ENCODE results near the gene SPECC1.

Gene SPECC1

GRCh38 chr17:20289984-20290383, 280.8 kb downstream of the SPECC1 start:
- Histone ChIP-seq H3K36me3 (ENCODE audit: control insufficient read depth in 2 of 2, insufficient read depth in 2 of 2, low read length in 2 of 2) (peaks cover 4 to 7% of the 10 kb centered on the region in 2 donors), H3K9ac (ENCODE audit: low read depth in 1 of 2, low read length in 2 of 2) (no peak overlapping the region), H3K4me3 (ENCODE audit: low read length in 2 of 2) (no peak overlapping the region), H3K4me1 (ENCODE audit: control insufficient read depth in 2 of 2, insufficient read depth in 2 of 2, low read length in 2 of 2) (no peaks in the 10 kb centered on the region), H3K27me3 (ENCODE audit: control insufficient read depth in 2 of 2, insufficient read depth in 2 of 2, low read length in 2 of 2) (no peaks in the 10 kb centered on the region), H3K9me3 (ENCODE audit: control insufficient read depth in 2 of 2, low read length in 2 of 2) (no peaks in the 10 kb centered on the region), H3K27ac (ENCODE audit: low read depth in 2 of 2, low read length in 2 of 2) (no peak overlapping the region)

DNA sequence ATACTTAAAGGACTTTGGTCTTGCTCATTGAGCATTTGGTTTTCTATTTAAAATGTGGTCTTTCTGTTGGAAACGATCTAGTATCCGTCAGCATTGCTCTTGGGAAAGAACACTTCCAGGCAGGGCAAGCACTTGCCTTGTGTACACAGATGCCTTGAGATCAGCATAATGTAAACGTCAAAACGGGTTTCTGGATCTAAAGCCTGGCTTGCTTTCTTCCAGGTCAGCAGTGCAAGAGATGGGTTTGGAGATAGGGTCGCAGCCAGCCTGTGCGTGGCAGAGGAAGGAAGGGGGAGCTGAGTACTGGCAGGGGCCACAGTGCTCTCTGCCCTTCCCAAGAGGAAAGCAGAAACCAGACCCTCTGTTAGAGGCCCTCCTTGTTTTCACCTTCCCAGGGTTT, 282.7 kb downstream of the SPECC1 start:
- H3K9ac ChIP-seq (ENCODE audit: low read depth in 1 of 2, low read length in 2 of 2) = no peak overlapping the region
- H3K27me3 ChIP-seq (ENCODE audit: control insufficient read depth in 2 of 2, insufficient read depth in 2 of 2, low read length in 2 of 2) = no peaks in the 10 kb centered on the region
- no peak overlapping the region for H3K27ac ChIP-seq (ENCODE audit: low read depth in 2 of 2, low read length in 2 of 2)
- H3K36me3 ChIP-seq (ENCODE audit: control insufficient read depth in 2 of 2, insufficient read depth in 2 of 2, low read length in 2 of 2) = peaks cover 0 to 6% of the 10 kb centered on the region in 2 donors
- no peaks in the 10 kb centered on the region for H3K9me3 ChIP-seq (ENCODE audit: control insufficient read depth in 2 of 2, low read length in 2 of 2)
- no peak overlapping the region for H3K4me3 ChIP-seq (ENCODE audit: low read length in 2 of 2)
- no peaks in the 10 kb centered on the region for H3K4me1 ChIP-seq (ENCODE audit: control insufficient read depth in 2 of 2, insufficient read depth in 2 of 2, low read length in 2 of 2)

GRCh38 chr17:20293501-20293900, 284.3 kb downstream of the SPECC1 start:
- no peak overlapping the region for H3K27ac ChIP-seq (ENCODE audit: low read depth in 2 of 2, low read length in 2 of 2)
- no peaks in the 10 kb centered on the region for H3K27me3 ChIP-seq (ENCODE audit: control insufficient read depth in 2 of 2, insufficient read depth in 2 of 2, low read length in 2 of 2)
- H3K9ac ChIP-seq (ENCODE audit: low read depth in 1 of 2, low read length in 2 of 2) = no peak overlapping the region
- peaks cover 2 to 3% of the 10 kb centered on the region in 2 donors for H3K36me3 ChIP-seq (ENCODE audit: control insufficient read depth in 2 of 2, insufficient read depth in 2 of 2, low read length in 2 of 2)
- H3K4me3 ChIP-seq (ENCODE audit: low read length in 2 of 2) = no peak overlapping the region
- no peaks in the 10 kb centered on the region for H3K4me1 ChIP-seq (ENCODE audit: control insufficient read depth in 2 of 2, insufficient read depth in 2 of 2, low read length in 2 of 2)
- H3K9me3 ChIP-seq (ENCODE audit: control insufficient read depth in 2 of 2, low read length in 2 of 2) = no peaks in the 10 kb centered on the region

DNA sequence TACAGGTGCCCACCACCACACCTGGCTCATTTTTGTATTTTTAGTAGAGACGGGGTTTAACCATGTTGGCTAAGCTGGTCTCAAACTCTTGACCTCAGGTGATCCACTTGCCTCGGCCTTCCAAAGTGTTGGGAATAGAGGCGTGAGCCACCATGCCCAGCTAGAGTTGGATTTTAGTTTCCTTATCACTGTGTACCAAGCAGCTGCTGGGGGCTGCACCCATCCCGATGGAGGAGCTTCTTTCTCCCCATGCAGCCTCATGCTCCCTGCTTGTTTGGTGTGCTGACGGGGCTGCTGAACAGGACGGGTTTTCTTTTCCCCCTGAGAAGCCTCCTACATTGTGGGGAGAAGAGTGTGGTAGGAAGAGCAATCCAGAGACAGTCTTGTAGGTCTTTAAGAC, 285.0 kb downstream of the SPECC1 start:
- Histone ChIP-seq H3K27me3 (ENCODE audit: control insufficient read depth in 2 of 2, insufficient read depth in 2 of 2, low read length in 2 of 2) (no peaks in the 10 kb centered on the region), H3K36me3 (ENCODE audit: control insufficient read depth in 2 of 2, insufficient read depth in 2 of 2, low read length in 2 of 2) (peaks cover 2 to 3% of the 10 kb centered on the region in 2 donors), H3K4me1 (ENCODE audit: control insufficient read depth in 2 of 2, insufficient read depth in 2 of 2, low read length in 2 of 2) (no peaks in the 10 kb centered on the region), H3K9ac (ENCODE audit: low read depth in 1 of 2, low read length in 2 of 2) (no peak overlapping the region), H3K4me3 (ENCODE audit: low read length in 2 of 2) (no peak overlapping the region), H3K27ac (ENCODE audit: low read depth in 2 of 2, low read length in 2 of 2) (no peak overlapping the region), H3K9me3 (ENCODE audit: control insufficient read depth in 2 of 2, low read length in 2 of 2) (no peaks in the 10 kb centered on the region)

- H3K27ac ChIP-seq (ENCODE audit: low read depth in 2 of 2, low read length in 2 of 2) = no peak overlapping the region
- H3K36me3 ChIP-seq (ENCODE audit: control insufficient read depth in 2 of 2, insufficient read depth in 2 of 2, low read length in 2 of 2) = peaks cover 0 to 8% of the 10 kb centered on the region in 2 donors
- H3K4me3 ChIP-seq (ENCODE audit: low read length in 2 of 2) = no peak overlapping the region
- no peaks in the 10 kb centered on the region for H3K9me3 ChIP-seq (ENCODE audit: control insufficient read depth in 2 of 2, low read length in 2 of 2)
- H3K4me1 ChIP-seq (ENCODE audit: control insufficient read depth in 2 of 2, insufficient read depth in 2 of 2, low read length in 2 of 2) = no peaks in the 10 kb centered on the region
- no peaks in the 10 kb centered on the region for H3K27me3 ChIP-seq (ENCODE audit: control insufficient read depth in 2 of 2, insufficient read depth in 2 of 2, low read length in 2 of 2)
- H3K9ac ChIP-seq (ENCODE audit: low read depth in 1 of 2, low read length in 2 of 2) = no peak overlapping the region
These were observed 289.9 kb downstream of the SPECC1 start for GRCh38 chr17:20299013-20299412.

DNA sequence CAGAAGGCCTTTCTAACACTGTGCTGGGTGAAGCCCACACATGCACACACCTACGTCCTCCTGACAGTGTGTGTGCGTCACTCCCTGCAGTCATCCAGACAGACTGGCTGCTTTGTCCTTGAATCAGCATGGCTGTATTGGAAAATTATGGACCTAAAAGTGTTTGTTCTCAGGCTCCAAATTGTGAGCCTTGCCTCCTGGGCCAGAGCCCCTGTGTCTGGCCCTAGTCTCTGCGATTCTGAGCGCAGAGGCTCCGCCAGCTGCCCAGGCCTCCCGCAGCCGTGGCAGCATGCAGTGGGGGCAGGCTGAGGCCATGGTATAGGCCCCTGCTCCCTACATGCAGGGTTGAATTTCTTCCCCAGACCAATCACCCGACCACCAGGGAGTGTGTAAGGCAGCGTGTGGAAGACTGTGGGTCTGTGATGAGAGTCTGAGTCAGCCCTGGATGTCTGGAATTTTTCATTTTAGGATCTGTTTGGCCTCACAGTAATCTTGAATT, 291.3 kb downstream of the SPECC1 start:
- no peak overlapping the region for H3K27ac ChIP-seq (ENCODE audit: low read depth in 2 of 2, low read length in 2 of 2)
- peaks cover 0 to 8% of the 10 kb centered on the region in 2 donors for H3K36me3 ChIP-seq (ENCODE audit: control insufficient read depth in 2 of 2, insufficient read depth in 2 of 2, low read length in 2 of 2)
- H3K4me1 ChIP-seq (ENCODE audit: control insufficient read depth in 2 of 2, insufficient read depth in 2 of 2, low read length in 2 of 2) = no peaks in the 10 kb centered on the region
- no peaks in the 10 kb centered on the region for H3K9me3 ChIP-seq (ENCODE audit: control insufficient read depth in 2 of 2, low read length in 2 of 2)
- H3K27me3 ChIP-seq (ENCODE audit: control insufficient read depth in 2 of 2, insufficient read depth in 2 of 2, low read length in 2 of 2) = no peaks in the 10 kb centered on the region
- H3K9ac ChIP-seq (ENCODE audit: low read depth in 1 of 2, low read length in 2 of 2) = no peak overlapping the region
- no peak overlapping the region for H3K4me3 ChIP-seq (ENCODE audit: low read length in 2 of 2)

DNA sequence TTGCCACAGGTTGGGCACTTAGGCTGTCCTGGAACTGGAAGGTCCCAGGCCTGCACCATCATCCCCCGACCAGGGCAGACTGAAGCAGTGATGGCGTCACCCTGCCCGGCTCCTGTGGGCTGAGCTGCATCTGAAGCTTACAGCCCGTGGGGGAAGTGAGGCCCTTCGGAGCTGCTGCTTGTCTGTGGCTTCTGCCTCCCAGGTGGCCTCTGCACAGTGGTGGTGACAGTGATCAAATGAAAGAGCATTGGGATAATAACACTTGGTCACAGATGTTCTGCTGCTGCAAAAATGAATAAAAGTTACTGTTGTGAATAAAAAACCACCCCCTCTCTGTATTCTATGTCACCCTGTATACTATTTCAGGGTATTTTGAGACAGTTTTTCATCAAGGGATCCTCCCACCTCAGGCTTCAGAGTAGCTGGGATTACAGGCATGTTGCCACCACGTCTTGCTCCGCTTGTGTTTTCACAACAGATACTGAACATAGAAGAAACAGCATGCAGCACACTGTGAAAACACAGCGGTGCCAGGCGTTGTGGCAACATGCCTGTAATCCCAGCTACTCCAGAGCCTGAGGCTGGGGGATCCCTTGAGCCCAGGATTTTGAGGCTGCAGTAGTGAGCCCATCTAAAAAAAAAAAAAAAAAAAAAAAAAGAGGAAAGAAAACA, 293.2 kb downstream of the SPECC1 start:
- Histone ChIP-seq H3K9me3 (ENCODE audit: control insufficient read depth in 2 of 2, low read length in 2 of 2) (peaks cover 0 to 4% of the 10 kb centered on the region in 2 donors), H3K4me1 (ENCODE audit: control insufficient read depth in 2 of 2, insufficient read depth in 2 of 2, low read length in 2 of 2) (no peaks in the 10 kb centered on the region), H3K4me3 (ENCODE audit: low read length in 2 of 2) (no peak overlapping the region), H3K27ac (ENCODE audit: low read depth in 2 of 2, low read length in 2 of 2) (no peak overlapping the region), H3K27me3 (ENCODE audit: control insufficient read depth in 2 of 2, insufficient read depth in 2 of 2, low read length in 2 of 2) (no peaks in the 10 kb centered on the region), H3K36me3 (ENCODE audit: control insufficient read depth in 2 of 2, insufficient read depth in 2 of 2, low read length in 2 of 2) (peaks cover 6 to 14% of the 10 kb centered on the region in 2 donors), H3K9ac (ENCODE audit: low read depth in 1 of 2, low read length in 2 of 2) (no peak overlapping the region)

GRCh38 chr17:20304961-20305360, 295.8 kb downstream of the SPECC1 start:
- H3K27me3 ChIP-seq (ENCODE audit: control insufficient read depth in 2 of 2, insufficient read depth in 2 of 2, low read length in 2 of 2) = no peaks in the 10 kb centered on the region
- H3K4me3 ChIP-seq (ENCODE audit: low read length in 2 of 2) = no peak overlapping the region
- peaks cover 8 to 13% of the 10 kb centered on the region in 2 donors for H3K36me3 ChIP-seq (ENCODE audit: control insufficient read depth in 2 of 2, insufficient read depth in 2 of 2, low read length in 2 of 2)
- H3K9me3 ChIP-seq (ENCODE audit: control insufficient read depth in 2 of 2, low read length in 2 of 2) = peaks cover 0 to 4% of the 10 kb centered on the region in 2 donors
- H3K27ac ChIP-seq (ENCODE audit: low read depth in 2 of 2, low read length in 2 of 2) = no peak overlapping the region
- H3K4me1 ChIP-seq (ENCODE audit: control insufficient read depth in 2 of 2, insufficient read depth in 2 of 2, low read length in 2 of 2) = no peaks in the 10 kb centered on the region
- no peak overlapping the region for H3K9ac ChIP-seq (ENCODE audit: low read depth in 1 of 2, low read length in 2 of 2)

DNA sequence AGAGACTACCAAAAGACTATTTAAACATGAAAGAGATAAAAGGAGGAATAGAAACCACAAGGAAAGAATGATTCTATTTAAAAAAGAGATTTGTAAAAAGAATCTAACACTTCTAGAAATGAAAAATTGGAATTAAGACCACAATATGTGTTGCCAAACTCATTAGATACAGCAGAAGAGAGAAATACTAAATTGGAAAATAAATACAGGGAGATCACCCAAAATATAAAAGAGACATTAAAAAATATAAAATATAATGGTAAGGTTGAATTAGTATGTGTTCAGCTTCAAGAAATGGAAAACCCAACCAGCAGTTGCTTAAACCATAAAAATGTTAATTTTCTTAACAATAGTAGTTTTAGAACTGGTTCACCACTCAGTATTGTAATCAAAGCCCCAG, 297.8 kb downstream of the SPECC1 start:
- Histone ChIP-seq H3K9me3 (ENCODE audit: control insufficient read depth in 2 of 2, low read length in 2 of 2) (peaks cover 0 to 4% of the 10 kb centered on the region in 2 donors), H3K4me1 (ENCODE audit: control insufficient read depth in 2 of 2, insufficient read depth in 2 of 2, low read length in 2 of 2) (no peaks in the 10 kb centered on the region), H3K4me3 (ENCODE audit: low read length in 2 of 2) (no peak overlapping the region), H3K36me3 (ENCODE audit: control insufficient read depth in 2 of 2, insufficient read depth in 2 of 2, low read length in 2 of 2) (peaks cover 8 to 14% of the 10 kb centered on the region in 2 donors), H3K9ac (ENCODE audit: low read depth in 1 of 2, low read length in 2 of 2) (no peak overlapping the region), H3K27ac (ENCODE audit: low read depth in 2 of 2, low read length in 2 of 2) (no peak overlapping the region), H3K27me3 (ENCODE audit: control insufficient read depth in 2 of 2, insufficient read depth in 2 of 2, low read length in 2 of 2) (no peaks in the 10 kb centered on the region)

GRCh38 chr17:20307326-20307910, 298.3 kb downstream of the SPECC1 start:
- no peak overlapping the region for H3K9ac ChIP-seq (ENCODE audit: low read depth in 1 of 2, low read length in 2 of 2)
- H3K27me3 ChIP-seq (ENCODE audit: control insufficient read depth in 2 of 2, insufficient read depth in 2 of 2, low read length in 2 of 2) = no peaks in the 10 kb centered on the region
- peaks cover 0 to 4% of the 10 kb centered on the region in 2 donors for H3K9me3 ChIP-seq (ENCODE audit: control insufficient read depth in 2 of 2, low read length in 2 of 2)
- peaks cover 8 to 14% of the 10 kb centered on the region in 2 donors for H3K36me3 ChIP-seq (ENCODE audit: control insufficient read depth in 2 of 2, insufficient read depth in 2 of 2, low read length in 2 of 2)
- H3K4me1 ChIP-seq (ENCODE audit: control insufficient read depth in 2 of 2, insufficient read depth in 2 of 2, low read length in 2 of 2) = no peaks in the 10 kb centered on the region
- no peak overlapping the region for H3K4me3 ChIP-seq (ENCODE audit: low read length in 2 of 2)
- no peak overlapping the region for H3K27ac ChIP-seq (ENCODE audit: low read depth in 2 of 2, low read length in 2 of 2)

Measured in mucosa of rectum (tissue), 2 donors.